GM12878 (cell line): ENCODE measurements around the gene IL20RB. TPM values are rescaled to one million over a fixed set of nuclear protein-coding genes. Genes with fewer than 3 reads are reported as not detected.

Experiments
- ATAC-seq: fragments of 200-7000 bp; cut with Tn5 transposase; 3 replicates; pipeline ENCODE4 v1.9.1; 2020; ENCODE audit warnings: mild to moderate bottlenecking, moderate library complexity
- BruUV-seq: library from RNA; stranded (reverse); fragments of 400-500 nt; replicated peaks from 2 replicates; lab custom pipeline; 2021; lab: Mats Ljungman, UMichigan
- CTCF ChIA-PET: fragments of 300-600 bp; sonication (Branson Sonifier 250); formaldehyde crosslinking; extraction: SDS; loops from one replicate; lab custom pipeline; 2021; ENCODE audit warnings: inconsistent platforms; lab: Yijun Ruan, JAX
- POLR2A ChIA-PET: fragments of 350-600 bp; formaldehyde crosslinking; extraction: SDS; loops from one replicate; lab custom pipeline; 2021; ENCODE audit warnings: inconsistent platforms; lab: Charles Lee
- RAD21 ChIA-PET: fragments of 300-600 bp; sonication (Branson Sonifier 250); formaldehyde crosslinking; loops from one replicate; lab custom pipeline; 2023; ENCODE audit warnings: antibody characterized with exemption; ENCODE audit not compliant: unreplicated experiment; lab: Charles Lee
- SMC1A ChIA-PET: fragments of 300-600 bp; sonication (Branson Sonifier 250); formaldehyde crosslinking; loops from one replicate; lab custom pipeline; 2023; ENCODE audit not compliant: unreplicated experiment, uncharacterized antibody; lab: Charles Lee
- DNase-seq: peaks from one replicate; pipeline ENCODE4 v3.0.0-alpha.2; 2011; ENCODE audit warnings: low read depth, low spot score
- FAIRE-seq: peaks from 3 replicates; lab custom pipeline; 2011; peaks lifted over from hg19 to GRCh38; lab: Jason Lieb, UNC
- H2AFZ ChIP-seq: 2 replicates; pipeline ENCODE4 v1.6.0; 2011; ENCODE audit warnings: low read depth, low read length, control low read depth; ENCODE audit not compliant: control insufficient read depth
- H3K27ac ChIP-seq: 2 replicates; pipeline ENCODE4 v1.5.1; 2011; ENCODE audit warnings: control low read depth; ENCODE audit not compliant: control insufficient read depth, insufficient read depth
- H3K27me3 ChIP-seq, 2 experiments: replicated peaks in 1 of 2; 2 replicates each; pipeline versions ENCODE4 v1.6.0 to v1.6.1; 2011; ENCODE audit warnings: low read length in 1 of 2; ENCODE audit not compliant: control insufficient read depth in 2 of 2, insufficient read depth in 2 of 2
- H3K36me3 ChIP-seq, 2 experiments: 2 replicates each; pipeline ENCODE4 v1.5.1; 2011; ENCODE audit warnings: low read length in 1 of 2; ENCODE audit not compliant: control insufficient read depth in 2 of 2, insufficient read depth in 2 of 2
- H3K4me1 ChIP-seq: 2 replicates; pipeline ENCODE4 v1.6.1; 2011; ENCODE audit warnings: mild to moderate bottlenecking, low read length, moderate library complexity, mixed read lengths; ENCODE audit not compliant: control insufficient read depth, insufficient read depth
- H3K4me2 ChIP-seq: 2 replicates; pipeline ENCODE4 v1.6.0; 2011; ENCODE audit warnings: control low read depth; ENCODE audit not compliant: control insufficient read depth, insufficient read depth
- H3K4me3 ChIP-seq: fragments of 200-600 bp; sonication (generic); 2 replicates; pipeline ENCODE4 v1.5.1; 2016
- H3K79me2 ChIP-seq: 2 replicates; pipeline ENCODE4 v1.6.0; 2011; ENCODE audit warnings: low read length; ENCODE audit not compliant: control insufficient read depth, insufficient read depth
- H3K9ac ChIP-seq: 2 replicates; pipeline ENCODE4 v1.8.0; 2011; ENCODE audit warnings: low read length, control low read depth, mixed read lengths; ENCODE audit not compliant: control insufficient read depth, insufficient read depth
- H3K9me3 ChIP-seq: replicated peaks from 3 replicates; pipeline ENCODE4 v1.5.1; 2011; ENCODE audit warnings: mild to moderate bottlenecking, low read length; ENCODE audit not compliant: control insufficient read depth, insufficient read depth
- H4K20me1 ChIP-seq: 2 replicates; pipeline ENCODE4 v1.6.0; 2011; ENCODE audit not compliant: control insufficient read depth, insufficient read depth
- CEBPB ChIP-seq, 2 experiments: fragments of 150-350 bp in 1 of 2; IDR thresholded peaks; 2 replicates each; pipeline ENCODE4 v1.6.1; 2012 to 2014; ENCODE audit warnings: low read depth in 2 of 2, low read length in 2 of 2, borderline replicate concordance in 1 of 2, inconsistent platforms in 1 of 2
- CHD4 ChIP-seq: fragments of 200-600 bp; sonication (generic); IDR thresholded peaks from 2 replicates; pipeline ENCODE4 v1.6.1; 2016; ENCODE audit warnings: mild to moderate bottlenecking
- ELK1 ChIP-seq: IDR thresholded peaks from 2 replicates; pipeline ENCODE4 v1.6.1; 2012; ENCODE audit warnings: low read depth, low read length, improper control_type of control experiment
- FOXM1 ChIP-seq: IDR thresholded peaks from 2 replicates; pipeline ENCODE4 v1.6.1; 2012; ENCODE audit warnings: low read depth, mild to moderate bottlenecking, inconsistent platforms, low read length, moderate library complexity
- HCFC1 ChIP-seq: fragments of 150-350 bp; IDR thresholded peaks from 2 replicates; pipeline ENCODE4 v1.6.1; 2014; ENCODE audit warnings: low read length
- NFIC ChIP-seq: IDR thresholded peaks from 2 replicates; pipeline ENCODE4 v1.6.1; 2012; ENCODE audit warnings: low read depth, mild to moderate bottlenecking, inconsistent platforms, low read length, moderate library complexity
- POLR2AphosphoS2 ChIP-seq: IDR thresholded peaks from 2 replicates; pipeline ENCODE4 v1.6.1; 2011; ENCODE audit warnings: low read depth, mild to moderate bottlenecking, low read length, improper control_type of control experiment, moderate library complexity
- RUNX3 ChIP-seq: IDR thresholded peaks from 2 replicates; pipeline ENCODE4 v1.6.1; 2012; ENCODE audit warnings: low read length, inconsistent platforms
- SREBF2 ChIP-seq: IDR thresholded peaks from 2 replicates; pipeline ENCODE4 v1.6.1; 2012; ENCODE audit warnings: mild to moderate bottlenecking, low read length
- ZBTB11 ChIP-seq: fragments of 450-650 bp; formaldehyde crosslinking; IDR thresholded peaks from 2 replicates; pipeline ENCODE4 v1.5.0; 2022; ENCODE audit warnings: mild to moderate bottlenecking, missing genetic modification characterization
- ZNF24 ChIP-seq: fragments of 450-650 bp; IDR thresholded peaks from 2 replicates; pipeline ENCODE4 v1.6.1; 2017; ENCODE audit warnings: antibody characterized with exemption, mild to moderate bottlenecking
- WGBS: methylation state at CpG from one replicate; pipeline ENCODE4 v1.1.6; 2016; ENCODE audit warnings: low lambda C conversion rate; ENCODE audit not compliant: insufficient replicate concordance, insufficient coverage; ENCODE audit errors: missing lambda C conversion rate; 5-methylcytosine and 5-hydroxymethylcytosine counted together
- in situ Hi-C: fragments of 300-500 bp; cut with MboI; formaldehyde crosslinking; loops from 9 replicates; pipeline ENCODE4 v1.14.3; 2018; ENCODE audit warnings: mixed read lengths
- intact Hi-C: fragments of 100-400 bp; cut with micrococcal nuclease; formaldehyde crosslinking; loops from one replicate; pipeline ENCODE4 v1.14.2; 2022; ENCODE audit not compliant: unreplicated experiment
- polyA plus RNA-seq, 11 experiments: library from polyadenylated mRNA; depleted of rRNA in 4 of 11; unstranded in 6 of 11; stranded (reverse) in 5 of 11; fragments of >200 nt; fragmentation: Nextera tagmentation in 4 of 11; fragmentation: Illumina TruSeq in 1 of 11; extraction: Ambion mirVana in 4 of 11; extraction: Trizol in 1 of 11; gene quantifications; 1 replicate in 1 of 11; 2 replicates in 10 of 11; pipeline versions ENCODE4 v1.2.1 to v1.2.3, GENCODE V29; 2011 to 2016; ENCODE audit warnings: inconsistent platforms in 2 of 11, missing spikeins in 2 of 11, low read depth in 1 of 11
- total RNA-seq, 4 experiments: library from RNA; depleted of rRNA in 3 of 4; stranded (reverse); fragments of >200 nt in 3 of 4; fragmentation: Illumina TruSeq in 1 of 4; extraction: Trizol in 1 of 4; gene quantifications; 2 replicates each; pipeline versions ENCODE4 v1.2.1 to v1.2.3, GENCODE V29; 2013 to 2021

The IL20RB gene
- total and polyA plus RNA-seq, 10 of the 15 experiments (the other 5 are each of a cell fraction or from before 2014, with no cell fraction given) = 0.21 to 1.1 (median 0.54) TPM

GRCh38 chr3:136990826-136991225 lies 33.0 kb downstream of the IL20RB start:
- DNase-seq = no peak
- no peak overlapping the region for H3K9ac ChIP-seq
- BruUV-seq = no TSS peak
- H3K4me1 ChIP-seq = no peaks in the 10 kb centered on the region
- ChIA-PET POLR2A (no interaction called here), SMC1A (interaction anchor here (0.9 kb wide), 1 partner anchor 34 kb away, joined by 3 read pairs; no protein-coding TSS in a partner anchor), CTCF (interaction anchor here (0.7 kb wide), 1 partner anchor 23 kb away, joined by 4 read pairs; no protein-coding TSS in a partner anchor), RAD21 (no interaction called here)
- TF ChIP-seq RUNX3 (no peak), SREBF2 (no peak), POLR2AphosphoS2 (no peak), ELK1 (no peak), ZNF24 (no peak), NFIC (no peak), ZBTB11 (CRISPR knock-in tag) (no peak), FOXM1 (no peak), CHD4 (no peak), HCFC1 (no peak), CEBPB (IDR thresholded peaks at IDR 0.05; ENCODE audit: borderline replicate concordance in 1 of 2, low read depth in 2 of 2, low read length in 2 of 2) (no peak)
- H3K36me3 ChIP-seq = no peaks in the 10 kb centered on the region
- FAIRE-seq = no peak
- 61% methylated on average over 4 of the region's 4 CpGs for WGBS
- in situ Hi-C loops (no loop called here), intact Hi-C loops (no loop called here)
- no peak overlapping the region for H3K27ac ChIP-seq
- H3K27me3 ChIP-seq = no peaks in the 10 kb centered on the region
- no peak for ATAC-seq
- H4K20me1 ChIP-seq = no peaks in the 10 kb centered on the region
- H3K9me3 ChIP-seq = no peaks in the 10 kb centered on the region
- H3K4me2 ChIP-seq = no peak overlapping the region
- no peaks in the 10 kb centered on the region for H3K79me2 ChIP-seq
- no peak overlapping the region for H2AFZ ChIP-seq
- H3K4me3 ChIP-seq = no peak overlapping the region
